ENCODE results near the gene ANP32D.
"Not testable (repeated sequence)": the region's sequence is repeated elsewhere in the genome, so short reads cannot be mapped to it uniquely, and the experiment has no call there.

ANP32D gene

GRCh38 chr12:48508987-48509386, 36.6 kb downstream of the ANP32D start:
- DNase-seq, result no peak

GRCh38 chr12:48510111-48510510, 37.8 kb downstream of the ANP32D start:
- no peak for DNase-seq

- no peak for DNase-seq
Observed at GRCh38 chr12:48512855-48513254, 40.5 kb downstream of the ANP32D start.

GRCh38 chr12:48514728-48515127, 42.4 kb downstream of the ANP32D start:
- no peak for DNase-seq

- not testable (repeated sequence) for DNase-seq
Observed at GRCh38 chr12:48520381-48520780, 48.0 kb downstream of the ANP32D start.
